ENCODE results near the gene TIGAR.

TIGAR gene

DNA sequence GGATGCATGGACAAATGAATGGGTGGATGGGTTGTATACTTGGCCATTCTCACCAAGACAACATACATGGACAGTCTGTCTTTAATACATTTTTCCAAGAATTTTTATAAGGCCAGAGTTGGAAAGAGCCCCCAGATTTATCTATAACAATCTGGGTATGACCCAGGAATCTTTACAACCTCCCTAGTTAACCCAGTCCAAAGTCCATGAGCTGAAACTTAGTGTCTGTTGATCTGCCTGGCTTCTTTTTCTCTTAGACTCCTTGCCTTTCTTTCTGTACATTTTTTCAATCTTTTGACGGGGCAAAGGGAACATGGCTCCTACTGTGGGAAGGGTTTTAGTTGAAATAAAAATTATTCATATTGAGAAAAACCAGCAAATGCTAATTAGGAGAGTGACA, 57.8 kb downstream of the TIGAR start:
- no peak for DNase-seq (ENCODE audit: low read depth in 2 of 2)

DNA sequence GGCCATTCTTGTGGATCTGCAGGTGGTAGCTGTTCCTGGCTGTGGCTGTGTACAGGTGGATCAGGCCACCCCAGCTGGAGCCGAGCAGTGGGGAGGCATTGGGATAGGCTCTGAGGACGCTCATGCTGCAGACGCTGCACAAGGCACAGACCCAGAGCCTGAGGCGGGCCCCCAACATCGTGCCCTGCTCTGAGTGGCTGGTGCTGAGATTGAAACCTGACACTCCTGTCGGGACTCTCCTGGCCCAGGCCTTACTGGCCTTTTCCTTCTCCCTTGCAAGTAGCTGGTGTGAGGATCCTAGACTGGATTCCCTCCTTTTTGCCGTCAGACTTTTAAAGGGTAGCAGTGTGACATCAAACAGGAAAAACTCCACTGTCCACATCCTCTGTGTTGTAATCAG, 58.4 kb downstream of the TIGAR start, which contains the start of gene FGF23:
TSS of gene FGF23 (minus strand) at position 308 of the 400 bp plus-strand sequence. CDS start at position 178, 130 bp downstream.
- no peak for DNase-seq (ENCODE audit: low read depth in 2 of 2)

DNA sequence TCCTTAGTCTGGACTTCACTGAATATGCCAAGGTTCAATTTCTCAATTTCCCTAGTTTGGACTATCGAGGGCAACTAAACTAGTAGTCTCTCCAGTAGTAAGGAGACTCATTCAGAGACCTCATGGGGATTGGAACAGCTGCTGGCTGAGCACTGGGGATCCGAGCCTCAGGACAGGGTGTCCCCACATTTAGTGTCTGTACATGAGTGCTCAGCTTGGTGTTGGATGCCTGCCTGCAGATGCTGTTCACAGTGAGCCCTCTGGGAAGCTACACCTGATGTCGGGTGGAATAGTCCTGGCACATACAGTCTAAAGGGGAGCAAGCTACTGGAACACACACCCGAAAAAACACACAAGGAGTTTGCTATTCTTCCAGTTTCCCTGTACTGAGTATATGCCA, 59.3 kb downstream of the TIGAR start:
- no peak for DNase-seq (ENCODE audit: low read depth in 2 of 2)

DNA sequence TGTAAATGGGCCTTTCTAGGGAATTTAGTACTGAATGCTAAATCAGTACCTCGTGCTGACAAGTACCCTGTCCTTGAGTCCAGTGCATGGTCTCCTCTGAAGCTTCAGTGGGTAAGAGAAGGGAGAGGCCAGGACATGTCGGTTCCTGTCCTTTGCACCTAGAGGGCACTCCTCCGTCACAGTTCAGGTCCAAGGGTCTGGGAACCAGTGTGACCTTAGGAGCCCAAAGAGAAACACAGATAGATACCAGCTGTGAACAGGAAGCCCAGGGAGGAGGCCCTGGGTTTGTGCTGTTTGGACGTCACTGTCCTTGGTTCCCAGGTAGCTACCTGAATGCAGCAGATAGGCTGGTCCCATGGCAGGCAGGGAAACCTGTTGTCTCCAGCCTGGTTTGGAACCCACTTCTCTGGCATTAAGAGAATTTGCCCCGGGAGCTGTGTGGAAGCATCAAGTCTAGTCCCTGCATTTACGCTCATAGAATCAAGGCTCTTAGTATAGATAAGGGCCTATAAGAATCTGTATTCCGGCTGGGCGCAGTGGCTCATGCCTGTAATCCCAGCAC, 62.4 kb downstream of the TIGAR start:
- DNase-seq (ENCODE audit: low read depth in 2 of 2), result no peak

DNA sequence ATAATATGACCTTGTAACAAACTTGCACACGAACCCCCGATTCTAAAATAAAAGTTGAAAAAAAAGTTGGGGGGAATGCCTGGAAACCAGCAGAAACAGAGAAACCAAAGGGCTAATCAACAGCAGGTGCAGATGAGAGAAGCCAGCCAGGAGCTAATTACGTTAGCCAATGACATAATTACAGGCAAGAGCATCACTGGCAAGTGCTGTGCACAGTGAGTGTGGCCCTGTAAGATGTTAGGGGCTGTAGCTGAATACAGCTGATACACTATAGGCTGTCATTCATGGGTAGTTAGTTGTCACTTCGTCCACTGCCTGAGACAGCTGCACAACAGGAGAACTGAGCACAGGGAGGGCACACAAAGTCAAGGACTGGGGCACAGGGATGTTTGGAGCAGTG, 65.8 kb downstream of the TIGAR start:
- DNase-seq (ENCODE audit: low read depth in 2 of 2), result no peak

DNA sequence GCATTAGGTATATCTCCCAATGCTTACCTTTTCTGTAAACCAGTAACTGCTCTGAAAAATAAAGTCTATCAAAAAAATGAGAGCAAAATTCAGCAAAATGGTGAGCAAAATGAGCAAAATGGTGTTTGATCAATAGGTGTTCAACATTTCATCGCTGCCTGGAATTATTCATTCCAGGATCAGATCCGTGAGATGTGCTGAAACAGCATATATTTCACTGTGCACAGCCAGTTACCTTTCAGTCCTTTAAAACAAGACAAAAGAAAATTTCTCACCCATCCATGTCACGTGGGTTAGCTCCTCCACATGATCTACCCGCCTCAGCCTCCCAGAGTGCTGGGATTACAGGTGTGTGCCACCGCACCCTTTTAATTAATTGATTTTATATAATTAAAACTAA, 66.6 kb downstream of the TIGAR start:
- DNase-seq (ENCODE audit: low read depth in 2 of 2), result no peak

DNA sequence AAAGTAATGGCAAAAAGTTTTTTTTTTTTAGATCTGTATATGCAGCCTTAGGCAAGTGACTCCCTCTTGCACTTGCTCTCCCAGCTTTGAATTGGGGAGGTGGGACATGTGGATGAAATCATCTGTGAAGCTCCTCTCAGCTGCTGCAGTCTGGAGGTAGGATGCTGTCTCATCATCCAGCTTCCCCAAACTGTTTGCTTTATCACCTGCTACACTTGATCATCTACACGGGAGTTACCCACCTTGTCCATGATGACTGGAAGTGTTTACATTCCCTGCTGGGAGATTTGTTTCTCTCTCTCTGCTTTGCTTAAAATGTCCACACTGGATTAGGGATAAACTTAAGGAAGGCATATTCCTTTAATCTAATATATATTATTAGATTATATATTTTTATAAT, 67.0 kb downstream of the TIGAR start:
- DNase-seq (ENCODE audit: low read depth in 2 of 2), result no peak

DNA sequence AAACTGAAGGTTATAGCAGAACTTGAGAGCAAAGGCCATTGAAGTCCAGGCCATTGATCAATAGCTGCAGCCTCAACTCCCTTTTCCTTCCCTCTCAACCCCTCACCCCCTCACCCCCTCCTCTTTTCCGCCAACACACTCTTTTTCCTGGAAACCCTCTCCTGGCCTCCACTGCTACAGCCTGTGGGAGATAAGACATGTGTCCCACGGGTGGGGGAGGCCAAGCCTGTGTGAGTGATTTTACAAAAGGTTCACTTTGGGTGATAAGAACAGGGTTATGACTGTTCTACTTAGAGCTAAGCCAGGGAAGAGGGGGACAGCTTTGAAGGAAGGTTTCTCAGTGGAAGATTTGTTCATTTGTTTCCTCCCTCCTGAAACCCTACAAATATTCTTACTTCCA, 67.6 kb downstream of the TIGAR start:
- DNase-seq (ENCODE audit: low read depth in 2 of 2), result no peak

DNA sequence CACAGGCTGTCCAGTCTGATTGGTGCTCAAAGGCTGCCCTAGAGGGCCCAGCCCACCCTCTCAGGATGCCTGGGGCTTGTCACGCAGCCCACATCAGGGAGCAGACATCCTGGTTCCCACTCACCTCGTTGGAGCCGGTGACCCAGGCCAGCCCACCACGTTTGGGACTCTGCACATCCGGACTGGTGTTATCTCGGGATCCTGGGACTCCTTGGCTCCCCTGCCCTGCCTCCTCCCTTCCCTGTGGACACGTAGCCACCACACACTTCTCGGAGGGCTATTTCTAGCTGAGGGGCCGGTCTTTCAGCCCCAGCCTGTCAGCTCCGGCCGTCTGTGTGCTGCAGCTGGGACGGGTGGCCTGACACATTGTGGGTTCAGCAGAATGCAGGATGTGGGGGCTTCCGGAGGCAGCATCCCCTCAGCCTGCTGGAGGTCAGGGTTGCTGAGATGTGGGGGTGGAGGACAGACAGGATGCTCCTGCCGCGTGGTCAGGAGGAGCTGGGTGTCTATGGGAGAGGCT, 71.3 kb downstream of the TIGAR start:
- DNase-seq (ENCODE audit: low read depth in 2 of 2), result no peak

DNA sequence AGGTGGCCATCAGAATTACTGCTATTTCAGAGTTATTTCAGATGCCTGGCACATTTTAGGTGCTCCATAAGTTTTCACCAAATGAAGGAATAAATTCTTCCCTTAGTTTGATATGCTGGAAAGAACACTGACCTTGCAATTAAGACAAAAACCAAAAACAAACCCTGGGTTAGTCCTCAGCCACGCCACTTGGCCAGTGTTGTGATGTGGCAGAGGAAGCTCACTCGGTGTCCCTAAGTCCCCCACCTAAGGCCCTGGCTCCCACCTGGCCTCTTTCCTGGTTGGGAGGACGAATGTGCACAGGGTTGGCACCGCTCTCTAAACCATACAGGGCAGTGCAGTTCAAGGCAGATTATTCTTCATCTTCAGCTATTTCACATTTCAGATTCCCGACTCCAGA, 72.2 kb downstream of the TIGAR start:
- no peak for DNase-seq (ENCODE audit: low read depth in 2 of 2)

DNA sequence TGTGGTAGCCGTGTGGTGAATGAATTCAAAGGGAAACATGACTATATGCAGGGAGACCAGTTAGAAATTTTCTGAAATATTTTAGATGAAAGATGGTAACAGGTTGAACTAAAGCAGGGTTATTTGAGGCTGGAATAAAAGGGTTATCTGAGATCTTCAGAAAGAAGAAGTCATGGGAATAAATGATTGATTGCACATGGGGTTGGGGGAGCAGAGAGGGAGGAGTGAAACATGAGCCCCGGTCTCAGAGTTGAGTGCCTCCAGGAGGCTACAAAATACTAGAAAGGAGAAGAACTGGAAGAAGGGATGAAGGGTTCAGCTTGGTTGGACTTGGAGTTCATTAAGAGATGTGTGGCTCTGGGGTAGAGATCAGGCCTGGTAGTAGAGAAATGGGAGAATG, 74.8 kb downstream of the TIGAR start:
- no peak for DNase-seq (ENCODE audit: low read depth in 2 of 2)

DNA sequence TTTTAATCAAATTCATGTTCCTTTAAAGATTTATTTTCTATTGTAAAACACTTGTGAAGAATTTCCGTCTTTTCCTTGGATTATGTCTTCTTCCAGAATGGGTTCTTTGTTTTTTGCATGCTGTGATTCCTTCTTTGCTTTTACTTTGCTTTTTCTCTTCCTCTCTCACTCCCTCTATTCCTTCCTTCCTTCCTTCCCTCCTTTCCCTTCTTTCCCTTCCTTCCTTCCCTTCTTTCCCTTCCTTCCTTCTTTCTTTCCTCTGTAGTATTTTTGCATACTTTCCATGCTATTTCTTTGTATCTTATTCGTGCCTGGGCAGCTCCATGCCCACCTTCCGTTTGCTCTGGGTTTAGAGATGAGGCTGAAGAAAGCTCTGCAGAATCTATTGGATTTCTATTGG, 80.1 kb downstream of the TIGAR start:
- no peak for DNase-seq (ENCODE audit: low read depth in 2 of 2)

DNA sequence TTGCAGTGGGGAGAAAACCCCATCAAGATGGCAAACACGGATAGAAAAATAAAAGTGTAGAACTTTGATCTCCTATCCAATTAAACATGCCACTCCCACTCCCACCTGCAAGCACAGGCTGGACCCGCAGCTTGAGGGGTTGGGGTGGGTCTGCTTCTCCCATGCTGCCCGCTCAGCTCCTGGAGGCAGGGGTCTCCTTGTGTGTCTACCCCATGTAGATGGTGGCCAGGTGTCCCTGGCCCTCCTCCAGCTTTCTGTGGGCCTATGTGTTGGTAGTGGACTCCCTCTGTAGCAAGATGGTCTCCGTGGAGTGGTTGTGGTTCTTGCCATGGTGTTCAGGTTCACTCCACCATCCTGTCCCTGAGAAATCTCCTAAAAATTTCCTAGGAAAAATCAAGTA, 82.0 kb downstream of the TIGAR start:
- DNase-seq (ENCODE audit: low read depth in 2 of 2), result no peak
